Sigmoid colon (tissue), 4 donors: Measurements from ENCODE around the gene NKIRAS2.

Experiments
- CTCF ChIP-seq, 4 experiments: fragments of 450-650 bp in 3 of 4; fragments of 200-600 bp in 1 of 4; IDR thresholded peaks; one replicate each; pipeline ENCODE4 v1.5.1; 2016 to 2019; ENCODE audit warnings: antibody characterized with exemption in 4 of 4, mild to moderate bottlenecking in 3 of 4, moderate library complexity in 2 of 4
- EP300 ChIP-seq, 4 donors: sonication (generic); formaldehyde crosslinking; IDR thresholded peaks; one replicate each; pipeline ENCODE4 v1.6.1; 2017; ENCODE audit warnings: antibody characterized with exemption in 4 of 4
- POLR2A ChIP-seq, 2 donors: fragments of 450-650 bp; IDR thresholded peaks; one replicate each; pipeline ENCODE4 v1.6.1; 2016; ENCODE audit warnings: antibody characterized with exemption in 2 of 2, mild to moderate bottlenecking in 2 of 2, moderate library complexity in 2 of 2
- POLR2AphosphoS5 ChIP-seq, 4 donors: sonication (generic); formaldehyde crosslinking; IDR thresholded peaks; one replicate each; pipeline ENCODE4 v1.6.1; 2017; ENCODE audit warnings: antibody characterized with exemption in 4 of 4

DNA sequence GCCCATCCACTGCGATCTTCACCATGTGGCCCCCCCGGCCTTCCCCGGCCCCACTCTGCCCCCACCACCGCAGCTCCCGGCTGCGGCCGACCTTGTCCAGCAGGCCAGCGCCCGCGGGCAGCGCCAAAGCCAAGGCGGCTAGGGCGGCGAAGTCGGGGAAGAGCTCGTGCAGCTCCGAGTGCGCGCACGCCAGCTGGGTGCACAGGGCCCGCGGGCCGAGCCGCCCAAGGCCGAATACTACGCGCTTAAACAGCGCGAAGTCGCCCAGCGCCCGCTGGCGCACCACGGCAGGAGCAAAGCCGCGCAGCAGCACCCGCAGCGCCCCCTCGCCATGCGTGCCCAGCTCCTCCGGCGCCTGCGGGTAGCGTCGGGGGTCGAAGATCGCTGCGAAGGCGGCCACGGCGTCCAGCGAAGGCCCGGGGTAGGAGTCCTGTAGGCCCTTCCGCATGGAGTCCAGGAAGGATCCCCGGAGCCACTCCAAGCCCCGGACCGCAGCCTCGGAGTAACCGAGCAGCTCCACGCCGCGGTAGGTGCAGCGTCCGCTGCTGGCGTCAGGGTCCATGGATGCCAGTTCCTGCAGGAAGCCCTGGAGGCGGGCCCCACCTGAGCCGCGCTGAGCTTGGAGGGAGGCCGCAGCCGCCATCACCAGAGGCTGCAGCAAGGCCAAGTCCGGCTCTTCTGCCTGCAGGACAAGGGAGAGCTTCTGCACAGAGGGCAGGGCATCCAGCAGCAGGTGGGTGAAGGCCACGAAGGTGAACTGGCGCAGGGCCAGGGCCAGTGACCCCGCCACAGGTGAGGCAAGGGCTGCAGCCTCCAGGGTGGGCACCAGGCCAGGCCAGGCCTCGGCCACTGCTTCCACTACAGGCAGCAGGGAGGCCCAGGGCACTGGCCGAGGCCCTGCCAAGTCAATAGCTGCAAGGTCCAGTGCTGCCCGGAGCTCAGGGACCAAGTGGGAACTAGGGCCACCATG lies 20.2 kb downstream of the NKIRAS2 start:
- no peak for TF ChIP-seq POLR2A (IDR thresholded peaks at IDR 0.05)
- no peak for TF ChIP-seq CTCF (IDR thresholded peaks at IDR 0.05)
- no peak for TF ChIP-seq EP300 (IDR thresholded peaks at IDR 0.05)
- no peak for TF ChIP-seq POLR2AphosphoS5 (IDR thresholded peaks at IDR 0.05)
